ENCODE results near the gene RFTN1. TPM values are rescaled to one million over a fixed set of nuclear protein-coding genes. Genes with fewer than 3 reads are reported as not detected.

The RFTN1 gene
- total RNA-seq, 1 experiment from 2014 or later: 2.2 TPM

DNA sequence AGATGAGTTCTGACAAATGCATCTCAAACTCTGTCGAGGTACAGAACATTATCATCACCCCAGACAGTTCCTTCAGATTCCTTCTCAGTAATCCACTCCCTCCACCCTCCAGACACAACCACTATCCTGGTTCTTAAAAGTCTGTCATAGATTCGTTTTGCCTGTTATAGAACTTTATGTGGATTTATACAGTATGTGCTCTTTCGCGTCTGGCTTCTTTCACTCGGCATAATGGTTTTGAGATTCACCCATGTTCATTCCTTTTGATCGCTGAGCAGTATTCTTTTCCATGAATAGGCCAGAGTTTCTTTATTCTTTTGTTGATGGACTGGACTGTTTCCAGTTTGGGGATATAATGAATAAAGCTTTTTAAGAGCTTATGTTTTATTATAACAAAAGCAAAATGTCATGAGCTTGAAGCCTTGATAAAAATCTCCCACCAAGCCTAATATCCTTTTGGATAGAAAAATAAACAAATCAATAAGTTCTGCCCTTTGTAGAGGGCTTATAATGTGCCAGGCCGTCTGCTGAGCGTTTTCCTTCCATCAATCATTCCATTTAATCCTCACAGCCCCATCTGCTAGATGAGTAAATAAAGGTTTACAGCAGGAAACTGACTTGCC, 21.3 kb upstream of the RFTN1 start:
- peaks cover 2% of the 10 kb centered on the region; the same call in 1 of the 2 replicates for H3K27me3 ChIP-seq (ENCODE audit: insufficient read depth, low read length)
- no peaks in the 10 kb centered on the region; a peak in 1 of 7 replicates for H3K36me3 Mint-ChIP-seq (ENCODE audit: insufficient read depth in 1 of 3, low read depth in 3 of 3)
- H3K18ac ChIP-seq (ENCODE audit: insufficient read length, low read depth, low read length): no peak overlapping the region
- H3K23me2 ChIP-seq (ENCODE audit: insufficient read length, low read depth, low read length, poor library complexity, severe bottlenecking): no peaks in the 10 kb centered on the region
- no peak overlapping the region for H4K5ac ChIP-seq (ENCODE audit: insufficient read length, low read depth, low read length)
- DNase-seq: no peak
- no peak overlapping the region for H2AK5ac ChIP-seq (ENCODE audit: insufficient read length, low read length)
- H3K9me3 ChIP-seq (ENCODE audit: control insufficient read depth, low read depth, low read length): no peaks in the 10 kb centered on the region
- peaks cover 11% of the 10 kb centered on the region; the same call in 1 of the 2 replicates for H3K4me1 ChIP-seq (ENCODE audit: insufficient read depth, low read length)
- H3K79me1 ChIP-seq (ENCODE audit: insufficient read depth, low read depth, low read length, poor library complexity, severe bottlenecking): no peaks in the 10 kb centered on the region
- no peak overlapping the region for H2BK120ac ChIP-seq (ENCODE audit: low read depth, low read length, poor library complexity, severe bottlenecking)
- peaks cover 32 to 37% of the 10 kb centered on the region in 2 experiments for H3K4me1 Mint-ChIP-seq
- H3K79me2 ChIP-seq (ENCODE audit: insufficient read depth, low read length): no peaks in the 10 kb centered on the region
- H2BK20ac ChIP-seq (ENCODE audit: low read depth, low read length, poor library complexity, severe bottlenecking): no peak overlapping the region
- no peak overlapping the region for H4K91ac ChIP-seq (ENCODE audit: insufficient read length, low read depth, low read length)
- peak overlapping the region in 2 of 3 experiments; percentile 71 to 88; a peak in 4 of 7 replicates for H3K27ac Mint-ChIP-seq
- H4K8ac ChIP-seq (replicated peaks; ENCODE audit: insufficient read length, low read depth, low read length): no peak overlapping the region
- H3K27me3 Mint-ChIP-seq (ENCODE audit: low read depth): peaks cover 12% of the 10 kb centered on the region; the same call in 1 of the 2 replicates
- H3K9me3 Mint-ChIP-seq: no peaks in the 10 kb centered on the region
- no peak overlapping the region for H3T11ph ChIP-seq (ENCODE audit: low read length)
- H3K9ac ChIP-seq (ENCODE audit: extremely low read depth, insufficient read length, low read length): no peak overlapping the region
- WGBS (ENCODE audit: extremely low coverage, insufficient read length, low lambda C conversion rate): no CpG with 5 or more reads among the region's 8 CpGs
- TF ChIP-seq, protein P1, sequence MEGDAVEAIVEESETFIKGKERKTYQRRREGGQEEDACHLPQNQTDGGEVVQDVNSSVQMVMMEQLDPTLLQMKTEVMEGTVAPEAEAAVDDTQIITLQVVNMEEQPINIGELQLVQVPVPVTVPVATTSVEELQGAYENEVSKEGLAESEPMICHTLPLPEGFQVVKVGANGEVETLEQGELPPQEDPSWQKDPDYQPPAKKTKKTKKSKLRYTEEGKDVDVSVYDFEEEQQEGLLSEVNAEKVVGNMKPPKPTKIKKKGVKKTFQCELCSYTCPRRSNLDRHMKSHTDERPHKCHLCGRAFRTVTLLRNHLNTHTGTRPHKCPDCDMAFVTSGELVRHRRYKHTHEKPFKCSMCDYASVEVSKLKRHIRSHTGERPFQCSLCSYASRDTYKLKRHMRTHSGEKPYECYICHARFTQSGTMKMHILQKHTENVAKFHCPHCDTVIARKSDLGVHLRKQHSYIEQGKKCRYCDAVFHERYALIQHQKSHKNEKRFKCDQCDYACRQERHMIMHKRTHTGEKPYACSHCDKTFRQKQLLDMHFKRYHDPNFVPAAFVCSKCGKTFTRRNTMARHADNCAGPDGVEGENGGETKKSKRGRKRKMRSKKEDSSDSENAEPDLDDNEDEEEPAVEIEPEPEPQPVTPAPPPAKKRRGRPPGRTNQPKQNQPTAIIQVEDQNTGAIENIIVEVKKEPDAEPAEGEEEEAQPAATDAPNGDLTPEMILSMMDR (conservative IDR thresholded peaks at IDR 0.05): no peak
- no peak overlapping the region for H3K4ac ChIP-seq (ENCODE audit: low read depth, low read length)
- no peak overlapping the region for H2BK12ac ChIP-seq (ENCODE audit: insufficient read length, low read depth, low read length)
- no peak overlapping the region for H2BK5ac ChIP-seq (ENCODE audit: insufficient read length, low read length)
- no peak overlapping the region for H3K27ac ChIP-seq (ENCODE audit: insufficient read length, low read depth, low read length)
- no peak overlapping the region for H3K56ac ChIP-seq (ENCODE audit: insufficient read length, low read depth, low read length)
- H2BK15ac ChIP-seq (ENCODE audit: low read depth, low read length): no peak overlapping the region
- H4K20me1 ChIP-seq (ENCODE audit: control insufficient read depth, insufficient read depth, insufficient read length): no peaks in the 10 kb centered on the region
- H3K4me2 ChIP-seq (ENCODE audit: insufficient read depth, insufficient read length, low read length): no peak overlapping the region
- no peak overlapping the region for H3K23ac ChIP-seq (ENCODE audit: insufficient read length, low read depth, low read length)
- H3K4me3 Mint-ChIP-seq: no peak overlapping the region
- H2AFZ ChIP-seq (ENCODE audit: low read length): no peak overlapping the region
- H3K14ac ChIP-seq (ENCODE audit: insufficient read depth, low read length): no peak overlapping the region
